Transverse colon (tissue), 4 donors: Measurements from ENCODE around the gene ZBTB40. TPM values are rescaled to one million over a fixed set of nuclear protein-coding genes. Genes with fewer than 3 reads are reported as not detected.

Experiments
- DNase-seq: peaks from one replicate; pipeline ENCODE4 v3.0.0-alpha.2; 2019
- H3K27ac ChIP-seq, 4 donors: fragments of 200-600 bp; sonication (generic); 2 replicates each; pipeline ENCODE4 v1.5.1; 2016 to 2018; ENCODE audit warnings: inconsistent platforms in 4 of 4
- H3K27me3 ChIP-seq: fragments of 200-600 bp; sonication (generic); 2 replicates; pipeline ENCODE4 v1.5.1; 2017; ENCODE audit warnings: inconsistent platforms
- H3K36me3 ChIP-seq, 4 donors: fragments of 200-600 bp; sonication (generic); 2 replicates each; pipeline ENCODE4 v1.5.1; 2017 to 2019; ENCODE audit warnings: inconsistent platforms in 4 of 4
- H3K4me1 ChIP-seq, 4 donors: fragments of 200-600 bp; sonication (generic); 2 replicates each; pipeline ENCODE4 v1.5.1; 2017 to 2020; ENCODE audit warnings: inconsistent platforms in 4 of 4
- H3K4me3 ChIP-seq, 4 donors: fragments of 200-600 bp; sonication (generic); 1 replicate in 1 of 4; 2 replicates in 3 of 4; pipeline versions ENCODE4 v1.5.1 to v1.6.1; 2017 to 2019; ENCODE audit warnings: inconsistent platforms in 4 of 4
- H3K9me3 ChIP-seq, 2 donors: fragments of 200-600 bp; sonication (generic); 2 replicates each; pipeline ENCODE4 v1.5.1; 2017 to 2019; ENCODE audit warnings: inconsistent platforms in 2 of 2
- CTCF ChIP-seq, 5 experiments: fragments of 200-600 bp in 3 of 5; fragments of 450-650 bp in 2 of 5; sonication (generic) in 3 of 5; IDR thresholded peaks; 1 replicate in 2 of 5; 2 replicates in 3 of 5; pipeline ENCODE4 v1.5.1; 2016 to 2017; ENCODE audit warnings: antibody characterized with exemption in 5 of 5, inconsistent platforms in 3 of 5, mild to moderate bottlenecking in 2 of 5, moderate library complexity in 1 of 5
- EP300 ChIP-seq: sonication (generic); formaldehyde crosslinking; IDR thresholded peaks from one replicate; pipeline ENCODE4 v1.6.1; 2017; ENCODE audit warnings: antibody characterized with exemption, low read depth
- POLR2A ChIP-seq: fragments of 450-650 bp; IDR thresholded peaks from one replicate; pipeline ENCODE4 v1.6.1; 2016; ENCODE audit warnings: antibody characterized with exemption, mild to moderate bottlenecking, moderate library complexity
- POLR2AphosphoS5 ChIP-seq, 3 donors: sonication (generic); formaldehyde crosslinking; IDR thresholded peaks; one replicate each; pipeline ENCODE4 v1.6.1; 2016; ENCODE audit warnings: antibody characterized with exemption in 3 of 3
- whole genome bisulfite sequencing, 2 donors: methylation state at CpG; one replicate each; pipeline ENCODE4 v1.1.5; 2018; ENCODE audit warnings: low coverage in 1 of 2; 5-methylcytosine and 5-hydroxymethylcytosine counted together
- in situ Hi-C, 4 donors: fragments of 200-750 bp; cut with MboI; loops; one replicate each; pipeline versions ENCODE4 v1.15.0 to v1.15.1; 2017; ENCODE audit warnings: low sequenced_read_pairs in 3 of 4, low pct_ligation_motif_present in 1 of 4, low pct_unique_long_range_greater_than_20kb in 1 of 4
- intact Hi-C: fragments of 100-400 bp; cut with DNase I; formaldehyde crosslinking; loops from one replicate; pipeline ENCODE4 v1.15.1; 2023; ENCODE audit warnings: low total_unique reads
- total RNA-seq, 4 donors: library from RNA; depleted of rRNA; stranded (reverse); fragments of >200 nt; gene quantifications; one replicate each; pipeline ENCODE4 v1.1.0, GENCODE V29; 2016

Gene ZBTB40
- total RNA-seq, 4 donors from 2014 or later = 17.7 to 30.3 (median 21.1) TPM

GRCh38 chr1:22535399-22535798 lies 83.7 kb downstream of the ZBTB40 start:
- in situ Hi-C loops (no loop called here), intact Hi-C loops (no loop called here)
- no peaks in the 10 kb centered on the region for H3K9me3 ChIP-seq
- no peaks in the 10 kb centered on the region for H3K27me3 ChIP-seq
- H3K4me1 ChIP-seq = peaks cover 0 to 9% (median 6%) of the 10 kb centered on the region in 4 donors
- no peak overlapping the region for H3K4me3 ChIP-seq
- WGBS, 2 donors = 80 to 94% methylated on average over 1 to 6 of the region's 6 CpGs
- H3K27ac ChIP-seq = no peak overlapping the region
- no peak for DNase-seq
- no peaks in the 10 kb centered on the region for H3K36me3 ChIP-seq
- TF ChIP-seq POLR2AphosphoS5 (IDR thresholded peaks at IDR 0.05) (no peak), CTCF (IDR thresholded peaks at IDR 0.05) (no peak), POLR2A (no peak), EP300 (no peak)

GRCh38 chr1:22536506-22536905 lies 84.9 kb downstream of the ZBTB40 start:
- no peaks in the 10 kb centered on the region for H3K9me3 ChIP-seq
- no peak for DNase-seq
- intact Hi-C loops (no loop called here), in situ Hi-C loops (no loop called here)
- H3K27me3 ChIP-seq = no peaks in the 10 kb centered on the region
- 60 to 83% methylated on average over 1 to 7 of the region's 7 CpGs for WGBS, 2 donors
- H3K36me3 ChIP-seq = no peaks in the 10 kb centered on the region
- TF ChIP-seq POLR2AphosphoS5 (IDR thresholded peaks at IDR 0.05) (no peak), EP300 (no peak), CTCF (IDR thresholded peaks at IDR 0.05) (no peak), POLR2A (no peak)
- no peak overlapping the region for H3K4me3 ChIP-seq
- H3K4me1 ChIP-seq = peaks cover 0 to 3% (median 0%) of the 10 kb centered on the region in 4 donors
- H3K27ac ChIP-seq = no peak overlapping the region

GRCh38 chr1:22537441-22538139 lies 85.9 kb downstream of the ZBTB40 start:
- 60 to 87% methylated on average over 1 to 13 of the region's 13 CpGs for WGBS, 2 donors

GRCh38 chr1:22539510-22540118 lies 88.0 kb downstream of the ZBTB40 start:
- Histone ChIP-seq H3K9me3 (no peaks in the 10 kb centered on the region), H3K4me1 (no peaks in the 10 kb centered on the region), H3K4me3 (no peak overlapping the region), H3K27me3 (peaks cover 7% of the 10 kb centered on the region), H3K36me3 (no peaks in the 10 kb centered on the region), H3K27ac (no peak overlapping the region)
- DNase-seq = no peak
- in situ Hi-C loops = no loop called here
- TF ChIP-seq POLR2A (no peak), CTCF (IDR thresholded peaks at IDR 0.05) (no peak), EP300 (no peak), POLR2AphosphoS5 (IDR thresholded peaks at IDR 0.05) (no peak)
- 54 to 71% methylated on average over 6 to 16 of the region's 16 CpGs for WGBS, 2 donors
- intact Hi-C loops = no loop called here

More at GRCh38 chr1:22537441-22538139, 85.9 kb downstream of the ZBTB40 start:
- in situ Hi-C loops = no loop called here
- H3K27ac ChIP-seq = no peak overlapping the region
- no peaks in the 10 kb centered on the region for H3K36me3 ChIP-seq
- H3K4me3 ChIP-seq = no peak overlapping the region
- H3K9me3 ChIP-seq = no peaks in the 10 kb centered on the region
- no peak for DNase-seq
- intact Hi-C loops = no loop called here
- no peak for TF ChIP-seq CTCF (IDR thresholded peaks at IDR 0.05)
- H3K4me1 ChIP-seq = no peaks in the 10 kb centered on the region
- no peaks in the 10 kb centered on the region for H3K27me3 ChIP-seq
